NCI-H774 (cell line): ENCODE measurements around the gene L3MBTL3.
"Not testable (repeated sequence)": the region's sequence is repeated elsewhere in the genome, so short reads cannot be mapped to it uniquely, and the experiment has no call there.

ENCODE experiments used
- DNase-seq: peaks from one replicate; lab custom pipeline; 2025; lab: John Stamatoyannopoulos, UW

Gene L3MBTL3

GRCh38 chr6:130138909-130139242 is 120.5 kb downstream of the L3MBTL3 start:
- no peak for DNase-seq

GRCh38 chr6:130140084-130140483 is 121.7 kb downstream of the L3MBTL3 start:
- no peak for DNase-seq

GRCh38 chr6:130143709-130144108 is 125.3 kb downstream of the L3MBTL3 start:
- no peak for DNase-seq

GRCh38 chr6:130147111-130147510 is 128.7 kb downstream of the L3MBTL3 start:
- DNase-seq: no peak

- no peak for DNase-seq
Measured at GRCh38 chr6:130148181-130148580, 129.8 kb downstream of the L3MBTL3 start.

- DNase-seq: not testable (repeated sequence)
Measured at GRCh38 chr6:130149016-130149415, 130.6 kb downstream of the L3MBTL3 start.

GRCh38 chr6:130150906-130151305 is 132.5 kb downstream of the L3MBTL3 start:
- DNase-seq: no peak

GRCh38 chr6:130152908-130153510 is 134.6 kb downstream of the L3MBTL3 start:
- DNase-seq: no peak

- no peak for DNase-seq
Measured at GRCh38 chr6:130156908-130157307, 138.5 kb downstream of the L3MBTL3 start.

GRCh38 chr6:130158056-130158455 is 139.7 kb downstream of the L3MBTL3 start:
- DNase-seq: no peak

GRCh38 chr6:130158548-130158947 is 140.2 kb downstream of the L3MBTL3 start:
- DNase-seq: no peak

GRCh38 chr6:130159956-130160355 is 141.6 kb downstream of the L3MBTL3 start:
- no peak for DNase-seq

GRCh38 chr6:130161683-130162404 is 143.5 kb downstream of the L3MBTL3 start:
- DNase-seq: no peak

- no peak for DNase-seq
Measured at GRCh38 chr6:130162421-130162820, 144.0 kb downstream of the L3MBTL3 start.

GRCh38 chr6:130163266-130163665 is 144.9 kb downstream of the L3MBTL3 start:
- no peak for DNase-seq

GRCh38 chr6:130164251-130164650 is 145.9 kb downstream of the L3MBTL3 start:
- no peak for DNase-seq

- DNase-seq: no peak
Measured at GRCh38 chr6:130167655-130168054, 149.3 kb downstream of the L3MBTL3 start.

GRCh38 chr6:130170160-130170559 is 151.8 kb downstream of the L3MBTL3 start:
- not testable (repeated sequence) for DNase-seq

- DNase-seq: not testable (repeated sequence)
Measured at GRCh38 chr6:130173377-130174004, 155.1 kb downstream of the L3MBTL3 start.

- no peak for DNase-seq
Measured at GRCh38 chr6:130176378-130176777, 158.0 kb downstream of the L3MBTL3 start.

- no peak for DNase-seq
Measured at GRCh38 chr6:130178692-130179091, 160.3 kb downstream of the L3MBTL3 start.

- DNase-seq: no peak
Measured at GRCh38 chr6:130182466-130182865, 164.1 kb downstream of the L3MBTL3 start.
